Fibroblast of the aortic adventitia (primary cell): Measurements from ENCODE around the gene ZNF497. TPM values are rescaled to one million over a fixed set of nuclear protein-coding genes. Genes with fewer than 3 reads are reported as not detected.

Experiments used
- DNase-seq: peaks from one replicate; pipeline ENCODE4 v3.0.0-alpha.2; 2010; ENCODE audit warnings: low read depth
- H3K4me3 ChIP-seq: 2 replicates; pipeline ENCODE4 v1.5.1; 2011; ENCODE audit warnings: low read depth, mild to moderate bottlenecking, control low read depth, low read length, moderate library complexity
- total RNA-seq: library from RNA; depleted of rRNA; stranded (reverse); fragments of >200 nt; gene quantifications from 2 replicates; pipeline ENCODE4 v1.2.3, GENCODE V29; 2012; ENCODE audit warnings: low replicate concordance
- TF ChIP-seq, protein P1 (sequence below): IDR thresholded peaks from 2 replicates; pipeline ENCODE4 v1.5.1; 2011; ENCODE audit warnings: mild to moderate bottlenecking, low read length, control low read depth, inconsistent platforms; ENCODE audit not compliant: insufficient read depth

The ZNF497 gene
- total RNA-seq, 1 donor, result 1.1 TPM

DNA sequence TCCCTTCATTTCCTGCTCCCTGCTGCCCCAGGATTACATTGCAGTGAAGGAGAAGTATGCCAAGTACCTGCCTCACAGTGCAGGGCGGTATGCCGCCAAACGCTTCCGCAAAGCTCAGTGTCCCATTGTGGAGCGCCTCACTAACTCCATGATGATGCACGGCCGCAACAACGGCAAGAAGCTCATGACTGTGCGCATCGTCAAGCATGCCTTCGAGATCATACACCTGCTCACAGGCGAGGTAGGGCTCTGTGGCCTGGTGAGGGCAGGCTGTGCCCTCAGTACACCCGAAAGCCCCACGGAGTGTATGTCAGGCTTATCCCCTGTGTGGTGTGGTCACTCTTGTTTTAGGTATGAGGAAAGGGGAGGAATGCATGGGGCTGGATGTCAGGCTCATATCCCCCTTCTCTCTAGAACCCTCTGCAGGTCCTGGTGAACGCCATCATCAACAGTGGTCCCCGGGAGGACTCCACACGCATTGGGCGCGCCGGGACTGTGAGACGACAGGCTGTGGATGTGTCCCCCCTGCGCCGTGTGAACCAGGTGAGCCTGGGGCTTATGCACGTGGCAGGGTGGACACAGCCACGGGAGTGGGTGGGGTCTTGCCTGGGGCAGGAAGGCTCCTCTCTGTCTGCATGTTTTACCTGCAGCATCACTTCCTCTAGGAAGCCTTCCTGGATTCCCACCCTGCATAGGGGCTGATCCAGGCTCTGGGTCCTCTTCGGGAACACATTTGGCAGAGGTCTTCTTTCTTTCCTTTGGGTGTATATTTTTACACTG lies 30.6 kb upstream of the ZNF497 start:
- DNase-seq, result no peak
- no peak overlapping the region for H3K4me3 ChIP-seq
- TF ChIP-seq, protein P1, sequence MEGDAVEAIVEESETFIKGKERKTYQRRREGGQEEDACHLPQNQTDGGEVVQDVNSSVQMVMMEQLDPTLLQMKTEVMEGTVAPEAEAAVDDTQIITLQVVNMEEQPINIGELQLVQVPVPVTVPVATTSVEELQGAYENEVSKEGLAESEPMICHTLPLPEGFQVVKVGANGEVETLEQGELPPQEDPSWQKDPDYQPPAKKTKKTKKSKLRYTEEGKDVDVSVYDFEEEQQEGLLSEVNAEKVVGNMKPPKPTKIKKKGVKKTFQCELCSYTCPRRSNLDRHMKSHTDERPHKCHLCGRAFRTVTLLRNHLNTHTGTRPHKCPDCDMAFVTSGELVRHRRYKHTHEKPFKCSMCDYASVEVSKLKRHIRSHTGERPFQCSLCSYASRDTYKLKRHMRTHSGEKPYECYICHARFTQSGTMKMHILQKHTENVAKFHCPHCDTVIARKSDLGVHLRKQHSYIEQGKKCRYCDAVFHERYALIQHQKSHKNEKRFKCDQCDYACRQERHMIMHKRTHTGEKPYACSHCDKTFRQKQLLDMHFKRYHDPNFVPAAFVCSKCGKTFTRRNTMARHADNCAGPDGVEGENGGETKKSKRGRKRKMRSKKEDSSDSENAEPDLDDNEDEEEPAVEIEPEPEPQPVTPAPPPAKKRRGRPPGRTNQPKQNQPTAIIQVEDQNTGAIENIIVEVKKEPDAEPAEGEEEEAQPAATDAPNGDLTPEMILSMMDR, result no peak

- peak overlapping the region; percentile 96 for H3K4me3 ChIP-seq
- DNase-seq, result no peak
- TF ChIP-seq, protein P1, result no peak
These were observed 25.6 kb upstream of the ZNF497 start for GRCh38 chr19:58388175-58388526.

DNA sequence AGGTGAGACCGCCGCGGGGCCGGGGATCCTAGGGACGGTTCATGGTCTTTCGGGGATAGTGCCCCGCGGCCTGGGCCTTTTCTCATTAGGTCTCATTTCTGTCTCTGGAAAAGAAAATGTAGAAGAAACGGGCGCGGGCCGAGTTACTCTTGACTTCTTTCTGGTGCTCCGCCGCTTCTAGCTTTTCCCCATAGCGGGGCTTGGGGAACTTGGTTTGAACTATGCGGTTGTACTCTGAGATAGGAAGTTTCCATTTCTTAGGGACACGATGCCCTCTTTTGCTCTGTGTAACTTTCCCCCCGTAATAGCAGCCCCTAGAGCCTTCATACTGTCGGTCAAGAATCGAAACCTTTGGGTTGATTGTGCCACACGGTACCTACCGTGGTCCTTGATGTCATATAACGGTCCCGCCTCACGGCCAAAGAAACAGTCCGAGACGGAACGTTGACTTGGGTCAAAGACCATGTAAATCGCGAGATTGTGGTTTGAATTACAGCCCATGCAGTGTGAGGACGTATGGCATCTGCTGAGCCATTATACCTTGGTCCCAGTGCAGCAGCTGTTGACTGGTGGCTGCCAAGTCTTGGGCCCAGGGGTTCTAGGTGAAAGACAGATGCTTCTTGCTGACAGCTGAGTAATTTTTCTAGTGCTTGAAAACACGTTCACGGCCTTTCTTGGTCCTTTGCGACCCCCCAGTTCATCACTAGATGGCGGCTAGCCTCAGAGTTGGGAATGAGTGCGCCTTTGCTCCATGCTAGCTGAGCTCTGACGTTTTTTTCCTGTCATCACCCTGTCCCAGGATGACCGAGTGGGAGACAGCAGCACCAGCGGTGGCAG lies 25.0 kb upstream of the ZNF497 start:
- TF ChIP-seq, protein P1, result no peak
- H3K4me3 ChIP-seq, result peak overlapping the region; percentile 96
- no peak for DNase-seq

- TF ChIP-seq, protein P1, result no peak
- peak; percentile 99 for DNase-seq
- H3K4me3 ChIP-seq, result peak within 1 kb of the TSS; percentile 96
These were observed 24.2 kb upstream of the ZNF497 start, which contains the start of gene RPS5 for GRCh38 chr19:58386576-58387337. Gene RPS5, plus strand, starts transcription at chr19:58387269. Its CDS starts 869 bp downstream, at chr19:58388138.

- DNase-seq, result no peak
- H3K4me3 ChIP-seq, result peak overlapping the region; percentile 96
- TF ChIP-seq, protein P1, result no peak
These were observed 23.5 kb upstream of the ZNF497 start for GRCh38 chr19:58385891-58386575.

- TF ChIP-seq, protein P1, result no peak
- DNase-seq, result no peak
- peak overlapping the region; percentile 96 for H3K4me3 ChIP-seq
These were observed 22.9 kb upstream of the ZNF497 start for GRCh38 chr19:58385313-58385890.
